Measurements from ENCODE around the gene MPZL2. TPM values are rescaled to one million over a fixed set of nuclear protein-coding genes. Genes with fewer than 3 reads are reported as not detected.
"Not testable (repeated sequence)": the region's sequence is repeated elsewhere in the genome, so short reads cannot be mapped to it uniquely, and the experiment has no call there.

MPZL2 gene
- total RNA-seq, result 27.2 TPM

GRCh38 chr11:118263695-118264568 is at the start of gene MPZL2:
MPZL2 (minus strand) TSS chr11:118264297; CDS start chr11:118264153, 144 bp downstream.
- DNase-seq, result peak; percentile 63

GRCh38 chr11:118313242-118313641 is 49.1 kb upstream of the MPZL2 start:
- no peak for DNase-seq

- no peak for DNase-seq
Observed at GRCh38 chr11:118312328-118312727, 48.2 kb upstream of the MPZL2 start.

GRCh38 chr11:118311518-118311917 is 47.4 kb upstream of the MPZL2 start:
- DNase-seq, result no peak

DNA sequence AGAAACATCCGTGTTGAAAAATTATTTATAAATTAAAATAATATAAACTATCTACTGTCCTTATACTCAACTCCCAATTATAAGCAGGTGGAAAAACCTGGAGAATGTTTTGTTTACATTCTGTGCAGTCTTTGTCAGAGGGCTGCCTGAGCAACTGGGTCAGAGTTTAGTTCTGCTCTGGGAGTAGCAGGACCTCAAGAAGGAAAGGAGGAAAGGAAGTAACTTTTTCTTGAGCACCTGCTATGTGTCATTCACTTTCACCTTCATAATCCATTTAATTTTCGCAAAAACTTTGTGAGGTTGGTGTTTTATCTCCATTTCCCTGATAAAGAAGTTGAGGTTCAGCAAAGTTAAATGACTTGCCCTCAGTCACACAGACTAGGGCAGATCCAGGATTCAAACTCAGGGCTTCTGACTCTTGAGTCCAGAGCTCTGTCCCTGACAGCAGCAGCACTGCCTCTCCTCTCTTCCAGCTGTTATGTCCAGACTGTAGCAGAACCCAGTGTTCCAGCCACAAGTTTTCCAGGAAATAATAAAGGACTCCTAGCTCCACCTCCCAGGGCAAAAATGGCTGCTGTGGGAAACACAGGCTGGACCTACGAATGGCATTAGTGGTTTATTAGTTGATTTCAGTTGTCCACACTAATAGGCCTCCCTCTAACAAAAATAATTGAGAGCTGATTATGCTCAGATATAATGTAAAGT is 46.8 kb upstream of the MPZL2 start:
- no peak for DNase-seq

DNA sequence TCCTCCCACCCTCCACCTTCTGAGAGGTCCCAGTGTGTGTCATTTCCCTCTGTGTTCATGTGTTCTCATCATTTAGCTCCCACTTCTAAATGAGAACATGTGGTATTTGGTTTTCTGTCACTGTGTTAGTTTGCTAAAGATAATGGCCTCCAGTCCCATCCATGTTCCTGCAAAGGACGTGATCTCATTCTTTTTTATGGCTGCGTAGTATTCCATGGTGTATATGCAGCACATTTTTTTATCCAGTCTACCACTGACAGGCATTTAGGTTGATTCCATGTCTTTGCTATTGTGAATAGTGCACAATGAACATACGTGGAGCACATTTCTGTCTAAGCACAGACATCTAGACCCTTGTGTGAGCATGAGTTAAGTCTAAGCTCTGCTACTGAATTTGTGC is 46.2 kb upstream of the MPZL2 start:
- DNase-seq, result no peak

- not testable (repeated sequence) for DNase-seq
Observed at GRCh38 chr11:118308995-118309528, 45.0 kb upstream of the MPZL2 start.

DNA sequence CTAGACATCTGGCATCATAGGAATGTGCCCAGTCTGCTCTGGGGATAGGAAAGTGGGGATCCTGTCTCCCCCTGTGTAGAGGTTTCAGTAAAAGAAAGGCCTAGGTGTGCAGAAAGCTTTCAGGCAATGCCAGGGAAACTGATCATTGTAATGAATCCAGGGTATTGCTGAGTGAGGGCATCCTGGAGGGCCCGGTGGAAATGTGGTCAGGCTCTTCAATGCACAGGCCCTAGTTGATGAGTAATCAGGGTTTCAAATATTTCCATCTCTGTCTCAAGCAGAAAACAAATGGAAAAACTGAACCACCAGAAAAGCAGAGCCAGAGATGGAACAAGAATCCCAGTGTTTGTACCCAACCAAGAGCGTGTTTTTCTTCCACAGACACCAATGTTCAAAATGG is 42.5 kb upstream of the MPZL2 start:
- DNase-seq, result no peak

DNA sequence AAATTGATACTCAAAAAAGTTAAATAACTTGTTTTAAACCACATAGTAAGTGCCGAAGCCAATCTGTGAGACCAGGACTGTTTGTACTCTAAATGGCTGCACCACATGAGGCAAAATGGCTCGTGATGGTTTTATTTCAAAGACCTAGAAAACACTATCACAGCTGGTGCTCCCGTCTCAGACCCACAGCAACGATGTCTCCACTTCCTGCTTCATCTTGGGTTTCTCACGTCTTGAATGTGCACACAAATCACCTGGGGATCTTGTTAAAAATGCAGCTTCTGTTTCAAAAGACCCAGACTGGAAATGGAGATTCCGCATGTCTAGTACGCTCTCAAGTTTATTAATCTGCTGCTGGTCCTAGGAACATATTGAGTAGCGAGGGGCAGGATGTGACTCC is 41.6 kb upstream of the MPZL2 start:
- no peak for DNase-seq

GRCh38 chr11:118304568-118305248 is 40.6 kb upstream of the MPZL2 start, which contains the start of gene CD3E:
CD3E (plus strand) TSS chr11:118304730; CDS start chr11:118304953, 223 bp downstream.
- DNase-seq, result no peak

DNA sequence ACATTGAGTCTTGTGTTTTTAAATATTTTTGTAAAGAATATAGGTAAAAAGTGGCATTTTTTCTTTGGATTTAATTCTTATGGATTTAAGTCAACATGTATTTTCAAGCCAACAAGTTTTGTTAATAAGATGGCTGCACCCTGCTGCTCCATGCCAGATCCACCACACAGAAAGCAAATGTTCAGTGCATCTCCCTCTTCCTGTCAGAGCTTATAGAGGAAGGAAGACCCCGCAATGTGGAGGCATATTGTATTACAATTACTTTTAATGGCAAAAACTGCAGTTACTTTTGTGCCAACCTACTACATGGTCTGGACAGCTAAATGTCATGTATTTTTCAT is 40.1 kb upstream of the MPZL2 start:
- DNase-seq, result no peak

- DNase-seq, result no peak
Observed at GRCh38 chr11:118301600-118302195, 37.6 kb upstream of the MPZL2 start.

DNA sequence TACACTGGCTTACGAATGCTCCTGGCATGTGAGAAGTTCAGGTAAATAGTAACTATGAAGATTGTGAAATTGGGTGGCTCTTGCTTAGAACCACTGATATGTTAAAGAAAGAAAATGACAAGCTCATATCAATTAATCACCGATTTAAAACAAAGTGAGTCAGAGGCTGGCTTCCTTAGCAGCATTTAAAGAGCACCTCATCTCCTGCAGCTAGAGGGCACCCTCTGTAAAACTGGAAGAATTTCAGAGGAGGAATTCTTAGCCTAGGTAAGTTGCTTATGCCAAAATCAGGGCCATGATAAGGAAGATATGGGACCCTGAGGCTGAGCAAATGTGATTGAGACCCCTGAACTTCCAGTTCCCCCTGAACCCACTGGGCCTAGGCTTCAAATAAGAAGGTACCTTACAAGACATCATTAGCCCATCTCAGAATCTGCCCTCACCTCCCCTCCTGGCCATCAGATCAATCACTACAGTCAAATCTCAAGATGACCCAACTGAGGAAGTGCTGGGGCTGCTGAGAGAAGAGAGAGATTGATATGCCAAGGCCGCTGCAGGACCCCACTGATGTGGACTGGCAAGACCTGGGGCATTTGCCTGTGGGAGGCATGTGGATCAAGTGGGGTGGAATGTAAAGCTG is 31.8 kb upstream of the MPZL2 start:
- DNase-seq, result peak; percentile 22

DNA sequence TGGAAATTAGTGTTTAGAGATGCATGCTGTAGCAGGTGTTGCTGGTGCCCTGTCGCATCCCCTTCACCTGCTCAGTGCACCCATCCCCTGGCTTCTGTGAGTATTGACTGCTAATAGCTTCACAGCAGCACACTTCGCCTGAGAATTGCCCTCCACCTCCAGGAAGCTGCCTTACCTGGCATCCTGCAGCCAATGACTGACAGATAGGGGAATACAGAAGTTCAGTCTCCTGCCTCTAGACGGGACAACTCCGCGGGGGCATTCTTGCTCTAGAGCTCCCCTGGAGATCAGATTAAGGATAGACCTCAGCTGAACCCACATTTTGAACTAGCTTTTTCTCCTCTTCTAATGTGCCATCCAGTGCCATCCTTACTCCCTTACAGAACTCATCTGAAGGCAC is 31.1 kb upstream of the MPZL2 start:
- DNase-seq, result no peak

DNA sequence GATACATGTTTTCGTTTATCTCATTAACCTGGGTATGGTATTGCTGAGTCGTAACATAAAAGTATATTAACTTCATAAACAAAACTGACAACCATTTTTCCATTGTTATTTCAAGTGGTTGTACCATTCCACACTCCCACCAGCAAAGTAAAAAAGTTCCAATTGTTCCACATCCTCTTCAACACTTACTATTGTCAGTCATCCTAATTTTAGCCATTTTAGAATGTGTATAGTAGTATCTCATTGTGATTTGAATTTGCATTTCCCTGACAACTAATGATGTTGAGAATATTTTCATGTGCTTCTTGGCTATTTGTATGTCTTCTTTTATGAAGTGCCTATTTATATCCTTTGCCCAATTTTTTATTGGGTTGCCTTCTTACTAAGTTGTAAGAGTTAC is 30.0 kb upstream of the MPZL2 start:
- no peak for DNase-seq

GRCh38 chr11:118291477-118292135 is 27.5 kb upstream of the MPZL2 start:
- DNase-seq, result no peak

DNA sequence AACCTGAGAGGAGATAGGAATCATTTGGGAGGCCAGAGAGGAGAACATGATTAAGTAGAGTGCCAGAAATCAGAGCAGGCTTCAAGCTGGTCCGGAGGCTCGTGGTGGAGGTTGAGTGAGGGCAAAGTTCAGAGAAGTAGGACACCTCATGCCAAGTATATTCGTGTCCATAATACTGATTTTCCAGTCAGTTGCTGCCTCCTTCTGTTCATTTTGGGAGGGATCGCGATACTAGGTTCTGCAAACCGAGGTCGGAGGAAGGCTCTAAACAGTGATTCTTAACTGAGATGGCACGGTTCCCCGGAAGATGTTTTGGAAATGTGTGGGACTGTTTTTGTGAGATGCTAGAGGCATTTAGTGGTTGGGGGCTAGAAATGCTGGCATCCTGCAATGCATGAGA is 26.8 kb upstream of the MPZL2 start:
- peak; percentile 38 for DNase-seq

DNA sequence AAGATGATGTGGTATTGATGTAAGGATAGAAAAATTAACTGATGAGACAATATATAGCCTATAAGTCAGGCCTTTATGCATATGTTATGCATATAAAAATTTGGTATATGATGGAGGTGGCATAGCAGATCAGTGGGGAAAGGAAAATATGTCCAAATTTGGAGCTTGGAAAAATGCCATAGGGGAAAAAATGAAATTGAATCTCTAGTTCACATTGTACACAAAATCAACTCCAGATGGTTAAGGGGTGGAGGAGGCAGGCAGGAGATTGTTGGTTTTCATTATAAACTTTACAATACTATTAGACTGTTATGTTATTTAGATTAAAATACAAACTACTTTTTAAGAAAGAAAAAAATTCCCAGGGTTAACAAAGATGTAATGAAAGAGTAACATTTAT is 25.3 kb upstream of the MPZL2 start:
- DNase-seq, result peak; percentile 27

GRCh38 chr11:118287006-118287405 is 22.9 kb upstream of the MPZL2 start:
- no peak for DNase-seq

DNA sequence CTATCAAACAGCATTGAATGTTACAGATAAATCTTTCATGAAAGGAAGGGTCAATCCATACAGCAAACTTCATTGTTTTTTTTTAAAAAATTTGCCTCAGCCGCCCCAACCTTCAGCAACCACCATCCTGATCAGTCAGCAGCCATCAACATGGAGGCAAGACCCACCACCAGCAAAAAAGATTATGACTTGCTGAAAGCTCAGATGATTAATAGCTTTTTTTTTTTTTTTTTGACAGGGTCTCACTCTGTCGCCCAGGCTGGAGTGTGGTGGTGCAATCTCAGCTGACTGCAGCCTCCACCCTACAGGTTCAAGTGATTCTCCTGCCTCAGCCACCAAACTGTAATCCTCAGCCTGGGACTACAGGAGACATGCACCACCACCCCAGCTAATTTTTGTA is 22.4 kb upstream of the MPZL2 start:
- no peak for DNase-seq

GRCh38 chr11:118283756-118284350 is 19.8 kb upstream of the MPZL2 start:
- DNase-seq, result no peak
